HG03571 (cell line): Measurements from ENCODE around the gene C17orf113.

Experiments used
- ATAC-seq: cut with Tn5 transposase; IDR thresholded peaks from one replicate; pipeline ENCODE4 v1.9.1; 2021; ENCODE audit not compliant: unreplicated experiment

C17orf113 gene

GRCh38 chr17:42072323-42073187 lies 22.2 kb upstream of the C17orf113 start:
- no peak for ATAC-seq

- no peak for ATAC-seq
These were observed 21.4 kb upstream of the C17orf113 start for GRCh38 chr17:42071810-42072209.

GRCh38 chr17:42068979-42069378 lies 18.6 kb upstream of the C17orf113 start:
- ATAC-seq, result no peak

DNA sequence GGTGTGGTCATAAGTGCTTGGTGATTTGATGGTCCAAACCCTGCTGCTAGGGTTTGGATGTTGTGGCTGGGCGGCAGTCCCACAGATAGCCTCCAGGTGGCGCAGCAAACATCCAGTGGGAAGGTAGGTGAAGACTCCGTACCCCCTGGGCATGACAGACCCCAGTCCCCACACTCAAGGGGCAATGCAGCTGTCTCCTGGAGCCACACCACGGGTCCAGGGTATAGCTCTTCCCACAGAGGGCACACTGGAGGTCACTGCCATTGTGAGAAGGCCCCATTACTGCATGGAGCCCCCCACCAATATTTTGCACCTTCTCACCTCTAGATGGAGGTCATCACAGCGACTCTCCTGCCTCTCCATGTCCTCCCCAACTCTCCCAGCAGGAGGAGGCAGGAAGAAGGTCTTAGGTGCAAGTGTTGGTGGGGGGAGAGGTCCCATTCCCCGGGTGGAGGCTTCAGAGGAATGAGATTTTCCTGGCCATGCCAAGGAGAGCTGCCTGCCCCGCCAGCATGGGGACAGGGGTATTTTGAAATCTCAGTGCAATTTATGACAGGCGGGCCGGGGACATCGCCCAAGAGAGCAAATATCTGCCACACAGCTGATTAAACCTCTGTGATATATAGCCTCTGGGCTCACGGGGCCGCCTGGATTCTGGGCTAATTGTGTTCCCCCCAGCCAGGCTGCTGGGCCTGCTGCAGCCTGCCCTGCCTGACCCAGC lies 17.1 kb upstream of the C17orf113 start:
- ATAC-seq, result no peak

GRCh38 chr17:42065201-42065600 lies 14.8 kb upstream of the C17orf113 start:
- no peak for ATAC-seq

GRCh38 chr17:42062681-42063080 lies 12.3 kb upstream of the C17orf113 start:
- no peak for ATAC-seq

DNA sequence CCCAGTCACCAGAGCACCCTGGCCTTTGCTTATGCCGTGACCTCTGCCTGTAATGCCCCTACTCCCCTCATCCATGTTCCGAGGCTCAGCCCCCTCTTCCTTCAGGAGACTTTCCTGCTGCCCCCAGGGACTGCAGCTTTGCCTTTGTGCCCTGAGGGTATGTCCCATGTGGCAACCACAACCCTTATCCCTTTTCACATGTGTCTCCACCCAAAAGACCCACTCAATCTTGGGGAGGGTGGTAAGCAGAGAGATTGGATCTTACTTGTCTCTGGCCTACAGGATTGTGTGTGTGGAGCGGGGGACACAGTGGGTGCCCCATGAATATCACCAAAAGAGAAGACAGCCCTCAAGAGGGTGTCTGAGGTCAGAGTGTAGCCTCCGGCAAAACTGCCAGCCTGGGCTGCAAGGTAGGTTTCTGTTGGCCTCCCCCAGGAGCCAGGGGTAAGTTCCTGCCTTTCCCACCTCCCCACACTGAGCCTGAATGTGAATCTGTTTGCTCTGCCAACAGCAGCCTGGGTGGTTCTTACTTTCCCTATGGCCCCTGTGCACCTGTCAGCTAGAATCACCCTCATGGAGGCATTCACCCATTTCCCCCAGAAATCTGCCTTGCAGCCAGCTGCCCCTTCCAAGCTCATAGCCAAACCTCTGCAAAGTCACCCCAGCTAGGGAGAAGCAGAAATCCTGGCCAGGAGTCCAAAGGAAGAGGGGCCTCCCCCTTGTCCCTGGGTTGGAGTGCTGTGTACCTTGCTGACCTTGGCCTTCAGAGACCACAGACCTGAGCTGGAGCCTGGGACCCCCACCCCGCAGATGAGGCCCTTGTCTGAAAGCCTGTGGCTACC lies 11.5 kb upstream of the C17orf113 start:
- ATAC-seq, result no peak

GRCh38 chr17:42060231-42060630 lies 9.8 kb upstream of the C17orf113 start:
- no peak for ATAC-seq

DNA sequence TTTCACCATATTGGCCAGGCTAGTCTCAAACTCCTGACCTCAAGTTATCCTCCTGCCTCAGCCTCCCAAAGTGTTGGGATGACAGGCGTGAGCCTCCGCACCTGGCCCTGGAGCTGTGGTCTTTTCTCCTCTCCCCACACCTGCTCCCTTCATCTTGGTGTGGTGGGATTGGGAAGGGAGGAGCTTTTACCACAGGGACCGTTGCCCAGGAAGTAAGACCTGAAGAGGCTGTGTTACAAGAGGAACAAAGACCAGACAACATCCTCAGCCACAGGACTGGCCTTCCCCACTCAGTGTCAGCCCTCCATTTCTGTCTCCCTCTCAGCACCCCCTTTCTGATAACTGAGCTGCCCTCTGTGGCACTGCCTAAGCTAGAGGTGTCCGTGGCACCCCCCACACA lies 9.4 kb upstream of the C17orf113 start:
- ATAC-seq, result no peak

GRCh38 chr17:42058063-42058462 lies 7.7 kb upstream of the C17orf113 start:
- ATAC-seq, result no peak

GRCh38 chr17:42056635-42057034 lies 6.2 kb upstream of the C17orf113 start:
- no peak for ATAC-seq

- no peak for ATAC-seq
These were observed 5.1 kb upstream of the C17orf113 start for GRCh38 chr17:42055496-42055895.

- ATAC-seq, result no peak
These were observed 4.6 kb upstream of the C17orf113 start for GRCh38 chr17:42055027-42055426.

DNA sequence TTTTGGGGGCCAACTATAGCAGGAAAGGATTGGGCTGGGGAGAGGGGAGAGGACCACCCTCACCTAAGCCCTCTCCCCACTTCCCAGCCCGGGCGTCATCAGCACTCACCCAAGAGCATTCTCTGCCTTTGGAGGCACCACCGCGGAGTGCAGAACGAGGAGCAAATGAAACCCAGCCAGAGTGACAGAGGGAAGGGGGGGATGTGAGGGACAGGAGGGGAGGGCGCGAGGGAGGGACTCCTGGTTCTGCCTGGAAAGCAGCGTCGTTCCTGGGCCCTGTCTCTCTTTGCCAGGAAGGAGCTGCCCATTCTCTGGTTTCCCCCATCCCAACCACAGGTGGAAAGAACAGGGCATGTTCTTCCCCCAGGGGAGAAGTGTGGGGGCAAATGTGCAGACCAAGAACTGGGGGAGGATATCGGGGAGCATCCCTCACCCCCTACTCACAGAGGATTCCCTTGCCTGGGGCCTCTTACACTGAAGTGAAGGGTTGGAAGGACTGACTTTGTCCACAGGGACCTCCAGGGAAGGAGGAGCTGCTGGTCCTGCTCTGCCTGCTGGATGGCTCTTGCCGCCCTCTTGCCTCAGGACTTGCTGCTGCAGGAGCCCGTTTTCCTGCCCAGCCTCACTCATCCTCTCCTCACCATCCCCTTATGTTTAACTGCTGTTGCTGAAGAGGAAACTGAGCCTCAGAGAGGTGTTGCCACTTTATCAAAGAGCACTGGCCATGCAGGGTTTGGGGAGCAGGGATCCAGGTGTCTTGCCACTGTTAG lies 3.5 kb upstream of the C17orf113 start:
- no peak for ATAC-seq

DNA sequence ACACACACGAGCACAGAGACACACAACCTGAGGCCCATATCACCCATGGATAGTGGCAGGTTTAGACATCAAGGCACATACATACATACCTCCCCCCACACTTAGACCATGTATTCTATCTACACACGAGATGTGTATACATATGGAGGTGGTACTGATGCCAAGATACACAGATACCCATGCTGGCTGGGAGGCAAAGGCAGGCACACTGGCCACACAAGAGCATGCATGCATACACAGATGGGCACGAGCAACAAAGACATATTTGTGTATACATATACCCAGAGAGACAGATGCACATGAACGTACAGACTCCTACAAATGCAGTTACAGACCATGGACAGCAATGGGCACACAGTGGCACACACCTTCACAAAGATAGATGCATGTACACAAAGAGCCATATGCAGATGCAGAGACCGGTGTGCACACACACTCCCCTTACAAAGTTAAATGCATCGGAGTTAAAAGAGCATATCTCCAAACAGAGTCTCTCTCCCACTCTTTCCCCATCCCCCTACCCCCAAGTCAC lies 2.0 kb upstream of the C17orf113 start:
- ATAC-seq, result no peak

GRCh38 chr17:42051645-42052044 lies 1.2 kb upstream of the C17orf113 start:
- no peak for ATAC-seq

DNA sequence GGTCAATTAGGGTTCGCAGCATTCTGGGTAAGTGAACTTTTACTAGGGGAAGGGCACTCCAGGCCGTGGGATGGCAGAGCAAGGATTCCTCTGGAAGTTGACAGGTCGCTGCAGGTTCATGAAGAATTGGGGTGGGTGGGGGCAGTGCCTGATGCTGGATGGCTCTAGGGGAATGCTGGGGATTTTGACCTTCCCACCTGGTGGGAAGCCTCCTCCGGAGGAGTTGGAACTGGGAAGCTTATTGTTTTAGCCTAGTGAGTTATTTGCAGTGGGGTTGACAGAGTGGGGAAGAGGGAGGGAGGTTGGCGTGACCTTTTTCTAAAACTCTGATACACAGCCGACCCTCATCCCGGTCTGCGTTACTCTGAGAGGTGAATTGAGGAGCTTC lies 606 bp upstream of the C17orf113 start:
- ATAC-seq, result no peak

- ATAC-seq, result no peak
These were observed 488 bp downstream of the C17orf113 start for GRCh38 chr17:42049834-42050392.

DNA sequence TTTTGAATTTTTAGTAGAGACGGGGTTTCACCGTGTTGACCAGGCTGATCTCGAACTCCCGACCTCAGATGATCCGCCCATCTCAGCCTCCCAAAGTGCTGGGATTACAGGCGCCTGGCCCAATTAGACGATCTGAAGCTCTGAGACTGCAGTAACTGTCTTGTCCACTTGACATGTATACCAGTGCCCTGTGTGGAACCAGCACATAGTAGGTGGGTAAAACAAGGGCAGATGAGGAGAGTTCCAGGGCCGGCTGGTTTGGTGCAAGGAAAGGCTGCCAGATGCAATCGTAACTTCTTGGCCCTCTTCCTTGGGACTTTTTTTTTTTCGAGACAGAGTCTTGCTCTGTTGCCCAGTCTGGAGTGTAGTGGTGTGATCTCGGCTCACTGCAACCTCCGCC lies 3.1 kb downstream of the C17orf113 start:
- ATAC-seq, result no peak

DNA sequence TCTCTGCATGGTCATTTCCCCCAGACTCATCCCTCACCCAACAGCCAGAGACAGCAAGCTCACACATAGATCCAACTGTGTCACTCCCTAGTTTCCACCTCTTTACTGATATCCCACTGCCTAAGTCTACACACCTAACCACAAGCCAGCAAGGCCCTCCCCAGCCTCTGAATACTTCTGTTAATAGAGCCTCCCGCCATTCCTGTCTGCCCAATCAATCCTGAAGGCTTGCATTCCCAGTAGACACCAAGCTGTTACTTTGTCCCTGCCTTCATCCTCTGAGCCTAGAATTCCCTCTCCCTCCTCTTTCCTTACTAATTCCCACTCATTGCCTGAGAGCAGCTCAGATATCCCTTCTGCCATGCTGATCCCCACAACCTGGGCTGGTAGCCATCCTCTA lies 4.7 kb downstream of the C17orf113 start:
- ATAC-seq, result no peak
